CD4-positive, alpha-beta T cell treated with Interleukin-6 at 100 ng/mL for 8 hours (primary cell): Measurements from ENCODE around the gene PNMT.

Experiments used
- DNase-seq: peaks from one replicate; pipeline ENCODE4 v3.0.0-alpha.2; 2020; ENCODE audit warnings: mixed read lengths, low spot score

The PNMT gene

GRCh38 chr17:39669897-39670735, 1.9 kb downstream of the PNMT start:
- DNase-seq = no peak

- DNase-seq = no peak
Observed at GRCh38 chr17:39670746-39671145, 2.5 kb downstream of the PNMT start.

- no peak for DNase-seq
Observed at GRCh38 chr17:39671651-39672521, 3.6 kb downstream of the PNMT start.

GRCh38 chr17:39672522-39673334, 4.5 kb downstream of the PNMT start:
- DNase-seq = no peak

- DNase-seq = no peak
Observed at GRCh38 chr17:39673335-39674081, 5.3 kb downstream of the PNMT start.

GRCh38 chr17:39674179-39674578, 5.9 kb downstream of the PNMT start:
- DNase-seq = no peak

- no peak for DNase-seq
Observed at GRCh38 chr17:39674702-39675389, 6.6 kb downstream of the PNMT start.

- DNase-seq = no peak
Observed at GRCh38 chr17:39675390-39676082, 7.3 kb downstream of the PNMT start.

GRCh38 chr17:39676198-39676819, 8.1 kb downstream of the PNMT start:
- peak; percentile 63 for DNase-seq

- DNase-seq = no peak
Observed at GRCh38 chr17:39677072-39677471, 8.8 kb downstream of the PNMT start.

- DNase-seq = no peak
Observed at GRCh38 chr17:39677542-39678339, 9.5 kb downstream of the PNMT start.

- no peak for DNase-seq
Observed at GRCh38 chr17:39678340-39679116, 10.3 kb downstream of the PNMT start.

- peak; percentile 59 for DNase-seq
Observed at GRCh38 chr17:39679521-39680192, 11.4 kb downstream of the PNMT start.

GRCh38 chr17:39683295-39683939, 15.2 kb downstream of the PNMT start:
- DNase-seq = no peak

- DNase-seq = no peak
Observed at GRCh38 chr17:39684369-39685192, 16.3 kb downstream of the PNMT start.

GRCh38 chr17:39687101-39687545, 18.9 kb downstream of the PNMT start:
- DNase-seq = no peak
